HEK293T (cell line): Measurements from ENCODE around the gene STX1A.

Experiments
- ARNT ChIP-seq: fragments of 450-650 bp; IDR thresholded peaks from 2 replicates; pipeline ENCODE4 v1.6.1; 2017; ENCODE audit warnings: mild to moderate bottlenecking
- BHLHE40 ChIP-seq: fragments of 450-650 bp; IDR thresholded peaks from 2 replicates; pipeline ENCODE4 v1.6.1; 2016; ENCODE audit warnings: mild to moderate bottlenecking, moderate library complexity, borderline replicate concordance
- ELF4 ChIP-seq: fragments of 450-650 bp; IDR thresholded peaks from 2 replicates; pipeline ENCODE4 v1.6.1; 2017; ENCODE audit warnings: antibody characterized with exemption
- FOXA1 ChIP-seq: fragments of 450-650 bp; IDR thresholded peaks from 2 replicates; pipeline ENCODE4 v1.6.1; 2016; ENCODE audit warnings: mild to moderate bottlenecking
- FOXM1 ChIP-seq: fragments of 450-650 bp; IDR thresholded peaks from 2 replicates; pipeline ENCODE4 v1.6.1; 2017; ENCODE audit warnings: mild to moderate bottlenecking, borderline replicate concordance
- LEF1 ChIP-seq: fragments of 450-650 bp; IDR thresholded peaks from 2 replicates; pipeline ENCODE4 v1.6.1; 2017; ENCODE audit warnings: mild to moderate bottlenecking, borderline replicate concordance
- SUZ12 ChIP-seq: fragments of 450-650 bp; IDR thresholded peaks from 2 replicates; pipeline ENCODE4 v1.6.1; 2016; ENCODE audit warnings: mild to moderate bottlenecking
- TARDBP ChIP-seq: fragments of 450-650 bp; IDR thresholded peaks from 2 replicates; pipeline ENCODE4 v1.6.1; 2016
- TF ChIP-seq, protein P1 (sequence below): fragments of 450-650 bp; IDR thresholded peaks from 2 replicates; pipeline ENCODE4 v1.6.1; 2016

DNA sequence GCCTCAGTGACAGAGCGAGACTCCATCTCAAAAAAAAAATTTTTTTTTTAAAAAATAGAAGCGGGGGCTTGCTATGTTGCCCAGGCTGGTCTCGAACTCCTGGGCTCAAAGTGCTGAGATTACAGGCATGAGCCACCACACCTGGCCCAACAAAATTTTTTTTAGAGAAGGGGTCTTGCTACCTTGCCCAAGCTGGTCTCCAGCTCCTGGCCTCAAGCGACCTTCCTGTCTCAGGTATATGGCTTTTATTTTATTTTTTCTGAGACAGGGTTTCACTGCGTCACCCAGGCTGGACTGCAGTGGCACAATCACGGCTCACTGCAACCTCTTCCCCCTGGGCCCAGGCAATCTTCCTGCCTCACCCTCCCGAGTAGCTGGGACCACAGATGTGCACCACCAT, 20.7 kb upstream of the STX1A start:
- TF ChIP-seq BHLHE40 = no peak
- no peak for TF ChIP-seq ARNT
- TF ChIP-seq FOXA1 = no peak
- no peak for TF ChIP-seq FOXM1
- TF ChIP-seq ELF4 = no peak
- TF ChIP-seq, protein P1, sequence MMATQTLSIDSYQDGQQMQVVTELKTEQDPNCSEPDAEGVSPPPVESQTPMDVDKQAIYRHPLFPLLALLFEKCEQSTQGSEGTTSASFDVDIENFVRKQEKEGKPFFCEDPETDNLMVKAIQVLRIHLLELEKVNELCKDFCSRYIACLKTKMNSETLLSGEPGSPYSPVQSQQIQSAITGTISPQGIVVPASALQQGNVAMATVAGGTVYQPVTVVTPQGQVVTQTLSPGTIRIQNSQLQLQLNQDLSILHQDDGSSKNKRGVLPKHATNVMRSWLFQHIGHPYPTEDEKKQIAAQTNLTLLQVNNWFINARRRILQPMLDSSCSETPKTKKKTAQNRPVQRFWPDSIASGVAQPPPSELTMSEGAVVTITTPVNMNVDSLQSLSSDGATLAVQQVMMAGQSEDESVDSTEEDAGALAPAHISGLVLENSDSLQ = no peak
- TF ChIP-seq SUZ12 = no peak
- TF ChIP-seq LEF1 = no peak
- TF ChIP-seq TARDBP = no peak
